Stomach (tissue), 19 donors: Measurements from ENCODE around the gene ARRB2. TPM values are rescaled to one million over a fixed set of nuclear protein-coding genes. Genes with fewer than 3 reads are reported as not detected.

Source experiments
- DNase-seq, 2 donors: peaks; one replicate each; pipeline versions ENCODE4 v3.0.0 to v3.0.0-alpha.2; 2013 to 2019
- H3K27ac ChIP-seq, 5 donors: fragments of 200-600 bp in 4 of 5; sonication (generic) in 4 of 5; one replicate each; pipeline ENCODE4 v1.5.1; 2013 to 2019; ENCODE audit warnings: mild to moderate bottlenecking in 1 of 5, moderate library complexity in 1 of 5
- H3K27me3 ChIP-seq, 3 donors: fragments of 200-600 bp; sonication (generic); one replicate each; pipeline ENCODE4 v1.5.1; 2017 to 2019; ENCODE audit warnings: mixed run types in 1 of 3
- H3K36me3 ChIP-seq, 4 donors: fragments of 200-600 bp; sonication (generic); 1 replicate in 3 of 4; 2 replicates in 1 of 4; pipeline ENCODE4 v1.5.1; 2016 to 2019
- H3K4me1 ChIP-seq, 4 donors: fragments of 200-600 bp; sonication (generic); one replicate each; pipeline ENCODE4 v1.5.1; 2016 to 2019
- H3K4me3 ChIP-seq, 4 donors: fragments of 200-600 bp; sonication (generic) in 3 of 4; one replicate each; pipeline ENCODE4 v1.5.1; 2016 to 2019; ENCODE audit warnings: mild to moderate bottlenecking in 1 of 4
- H3K9me3 ChIP-seq, 4 donors: fragments of 200-600 bp; sonication (generic); one replicate each; pipeline ENCODE4 v1.5.1; 2016 to 2019
- CTCF ChIP-seq, 7 experiments: fragments of 450-650 bp in 4 of 7; fragments of 200-600 bp in 3 of 7; sonication (generic) in 3 of 7; IDR thresholded peaks; one replicate each; pipeline ENCODE4 v1.5.1; 2016 to 2019; ENCODE audit warnings: antibody characterized with exemption in 7 of 7, control low read depth in 2 of 7, mild to moderate bottlenecking in 1 of 7
- EP300 ChIP-seq: sonication (generic); formaldehyde crosslinking; IDR thresholded peaks from one replicate; pipeline ENCODE4 v1.6.1; 2017; ENCODE audit warnings: antibody characterized with exemption
- POLR2A ChIP-seq, 4 donors: fragments of 450-650 bp; IDR thresholded peaks; one replicate each; pipeline ENCODE4 v1.6.1; 2016; ENCODE audit warnings: antibody characterized with exemption in 4 of 4, control low read depth in 2 of 4, mild to moderate bottlenecking in 1 of 4, moderate library complexity in 1 of 4
- POLR2AphosphoS5 ChIP-seq, 3 donors: sonication (generic); formaldehyde crosslinking; IDR thresholded peaks; one replicate each; pipeline ENCODE4 v1.6.1; 2016; ENCODE audit warnings: antibody characterized with exemption in 3 of 3
- WGBS, 5 donors: extraction: QIAGEN DNeasy Blood & Tissue Kit in 3 of 5; methylation state at CpG; one replicate each; pipeline versions ENCODE4 v1.1.5 to v1.1.7; 2013 to 2018; 5-methylcytosine and 5-hydroxymethylcytosine counted together
- intact Hi-C: fragments of 100-400 bp; cut with DNase I; formaldehyde crosslinking; loops from one replicate; pipeline ENCODE4 v1.15.1; 2023; ENCODE audit warnings: low total_unique reads
- long read RNA-seq, 10 donors: transcript quantifications; one replicate each; lab custom pipeline, GENCODE V29; 2026
- polyA plus RNA-seq, 3 donors: library from polyadenylated mRNA; stranded (reverse); fragments of 200-250 nt; gene quantifications; one replicate each; pipeline ENCODE4 v1.2.3, GENCODE V29; 2013
- total RNA-seq, 5 donors: library from RNA; depleted of rRNA; stranded (reverse); fragments of >200 nt; gene quantifications; one replicate each; pipeline versions ENCODE4 v1.1.0 to v1.2.3, GENCODE V29; 2014 to 2016
- donor health status: healthy with polysubstance abuse.
- donor health status: Bipolar disorder and iron deficiency.
- donor health status: healthy.

The ARRB2 gene
- total RNA-seq: 100 to 1,000 TPM in 1 of 5 donors, 10 to 100 TPM in 4; 18.7 to 157 (median 36.6) TPM
- polyA plus RNA-seq: 10 to 100 TPM; 22.2 to 42.6 (median 39.3) TPM
- long read RNA-seq, donor 1, partial matches to known transcripts: 0 of 5 reads
- long read RNA-seq, donor 1, other reads (novel, unspliced or antisense): 0 of 5 reads
- long read RNA-seq, donor 2, partial matches to known transcripts: 0 of 8 reads
- long read RNA-seq, donor 2, other reads (novel, unspliced or antisense): 0 of 8 reads
- long read RNA-seq, donor 3, partial matches to known transcripts: 0 of 3 reads
- long read RNA-seq, donor 3, other reads (novel, unspliced or antisense): 0 of 3 reads
- long read RNA-seq, donor 4: 0 reads
- long read RNA-seq, donor 5, transcript ARRB2-201 (15 exons, 1,895 nt): major isoform, 5 of 8 reads
- long read RNA-seq, donor 5, partial matches to known transcripts: 0 of 8 reads
- long read RNA-seq, donor 5, other reads (novel, unspliced or antisense): 0 of 8 reads
- long read RNA-seq, donor 6, transcript ARRB2-201 (15 exons, 1,895 nt): major isoform, 7 of 14 reads
- long read RNA-seq, donor 6, partial matches to known transcripts: 0 of 14 reads
- long read RNA-seq, donor 6, other reads (novel, unspliced or antisense): 0 of 14 reads
- long read RNA-seq, donor 7, partial matches to known transcripts: 0 of 4 reads
- long read RNA-seq, donor 7, other reads (novel, unspliced or antisense): 0 of 4 reads
- long read RNA-seq, donor 8, partial matches to known transcripts: 5 of 12 reads
- long read RNA-seq, donor 8, other reads (novel, unspliced or antisense): 0 of 12 reads
- long read RNA-seq, donor 9, partial matches to known transcripts: 28 of 38 reads
- long read RNA-seq, donor 9, other reads (novel, unspliced or antisense): 6 of 38 reads
- long read RNA-seq, donor 10, partial matches to known transcripts: 0 of 6 reads
- long read RNA-seq, donor 10, other reads (novel, unspliced or antisense): 0 of 6 reads

- intact Hi-C loops: loop anchor here (10.0 kb wide), 1 partner anchor 75 kb away; the partner anchor contains the start of genes GLTPD2 and VMO1
- H3K27me3 ChIP-seq: no peaks in the 10 kb centered on the region
- peak within 1 kb of the TSS; percentile 82 to 93 (median 92) for H3K27ac ChIP-seq
- no peaks in the 10 kb centered on the region for H3K9me3 ChIP-seq
- H3K4me3 ChIP-seq: peak within 1 kb of the TSS; percentile 72 to 89 (median 82)
- TF ChIP-seq CTCF (IDR thresholded peaks at IDR 0.05): peak in 5 of 7 experiments; percentile 46 to 91 (median 65)
- TF ChIP-seq POLR2A (IDR thresholded peaks at IDR 0.05): no peak
- TF ChIP-seq POLR2AphosphoS5 (IDR thresholded peaks at IDR 0.05): peak; percentile 76 to 94 (median 86)
- no peaks in the 10 kb centered on the region for H3K36me3 ChIP-seq
- peak; percentile 99 to 100 for DNase-seq
- 1% methylated on average over 48 to 67 of the region's 67 CpGs for WGBS, 5 donors
- peaks cover 19 to 47% (median 31%) of the 10 kb centered on the region in 4 donors for H3K4me1 ChIP-seq
Observed at GRCh38 chr17:4709794-4710692, at the start of gene ARRB2. TSS of gene ARRB2 (plus strand) at chr17:4710632. CDS start at chr17:4710722, 90 bp downstream.

GRCh38 chr17:4663711-4664110, 46.7 kb upstream of the ARRB2 start:
- H3K4me3 ChIP-seq: no peak overlapping the region
- H3K36me3 ChIP-seq: no peaks in the 10 kb centered on the region
- no peak overlapping the region for H3K27ac ChIP-seq
- H3K4me1 ChIP-seq: no peaks in the 10 kb centered on the region
- DNase-seq: no peak
- TF ChIP-seq CTCF (IDR thresholded peaks at IDR 0.05) (no peak), POLR2A (IDR thresholded peaks at IDR 0.05) (no peak), EP300 (no peak), POLR2AphosphoS5 (IDR thresholded peaks at IDR 0.05) (no peak)
- intact Hi-C loops: no loop called here
- H3K27me3 ChIP-seq: peaks cover 0 to 5% (median 3%) of the 10 kb centered on the region in 3 donors
- 60 to 77% (median 66%) methylated on average over 8 of the region's 8 CpGs for WGBS, 5 donors
- H3K9me3 ChIP-seq: no peaks in the 10 kb centered on the region

- H3K4me3 ChIP-seq: no peak overlapping the region
- 74 to 83% (median 80%) methylated on average over 9 of the region's 9 CpGs for WGBS, 5 donors
- TF ChIP-seq POLR2A (IDR thresholded peaks at IDR 0.05): no peak
- no peak for TF ChIP-seq CTCF (IDR thresholded peaks at IDR 0.05)
- no peaks in the 10 kb centered on the region for H3K9me3 ChIP-seq
- peaks cover 0 to 5% (median 3%) of the 10 kb centered on the region in 3 donors for H3K27me3 ChIP-seq
- H3K36me3 ChIP-seq: no peaks in the 10 kb centered on the region
- H3K27ac ChIP-seq: no peak overlapping the region
- intact Hi-C loops: no loop called here
- DNase-seq: no peak
- H3K4me1 ChIP-seq: no peaks in the 10 kb centered on the region
Observed at GRCh38 chr17:4664230-4664629, 46.2 kb upstream of the ARRB2 start.
